ENCODE results near the gene CDT1. TPM values are rescaled to one million over a fixed set of nuclear protein-coding genes. Genes with fewer than 3 reads are reported as not detected.

The CDT1 gene
- polyA plus RNA-seq, 1 of the 3 experiments (the other 2 are of a cell fraction), result 6.1 TPM

DNA sequence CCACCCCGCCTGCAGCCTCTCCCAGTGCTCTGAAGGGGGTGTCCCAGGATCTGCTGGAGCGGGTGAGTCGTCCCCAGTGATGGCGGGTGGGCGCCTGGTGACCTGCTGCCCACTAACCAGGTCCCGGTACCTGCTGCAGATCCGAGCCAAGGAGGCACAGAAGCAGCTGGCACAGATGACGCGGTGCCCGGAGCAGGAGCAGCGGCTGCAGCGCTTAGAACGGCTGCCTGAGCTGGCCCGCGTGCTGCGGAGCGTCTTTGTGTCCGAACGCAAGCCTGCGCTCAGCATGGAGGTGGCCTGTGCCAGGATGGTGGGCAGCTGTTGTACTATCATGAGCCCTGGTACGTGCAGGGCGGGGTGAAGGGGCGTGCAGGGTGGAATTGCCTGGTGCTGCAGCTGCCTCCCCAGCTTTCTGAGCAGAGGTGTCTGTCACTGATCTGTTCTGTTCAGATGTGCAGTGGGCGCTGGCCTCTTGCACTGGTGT, 3.6 kb downstream of the CDT1 start:
- 100% methylated on average over 12 of the region's 24 CpGs for WGBS (ENCODE audit: low lambda C conversion rate)
- ChIA-PET CTCF (interaction anchor here (2.0 kb wide), 1 partner anchor 9 kb away, joined by 12 read pairs; no protein-coding TSS in a partner anchor), POLR2A (no interaction called here)
- H3F3A ChIP-seq (replicated peaks; ENCODE audit: insufficient read depth), result peaks cover 18% of the 10 kb centered on the region
- peaks cover 10 to 33% of the 10 kb centered on the region in 2 experiments; a peak in 2 of 4 replicates for H3K4me1 ChIP-seq (ENCODE audit: control insufficient read depth in 1 of 2, insufficient read depth in 2 of 2, low read depth in 1 of 2, low read length in 1 of 2)
- no peaks in the 10 kb centered on the region for H3K27me3 ChIP-seq (ENCODE audit: insufficient read depth)
- peaks cover 25% of the 10 kb centered on the region for H4K20me1 ChIP-seq (ENCODE audit: insufficient read depth)
- no peak for DNase-seq
- H3K9ac ChIP-seq, result no peak overlapping the region
- H3K27ac ChIP-seq (ENCODE audit: low read depth in 2 of 2, low read length in 1 of 2), result no peak overlapping the region
- no peak overlapping the region for H2AFZ ChIP-seq (ENCODE audit: low read depth)
- H3K36me3 ChIP-seq (replicated peaks in 1 of 2; ENCODE audit: control insufficient read depth in 1 of 2, insufficient read depth in 2 of 2, low read length in 1 of 2), result peaks cover 0 to 32% of the 10 kb centered on the region in 2 experiments
- H3K4me2 ChIP-seq, result no peak overlapping the region
- H3K9me2 ChIP-seq, result no peaks in the 10 kb centered on the region
- no peak overlapping the region for H3K4me3 ChIP-seq (ENCODE audit: low read depth in 2 of 2, low read length in 1 of 2)
- peaks cover 36% of the 10 kb centered on the region for H3K79me2 ChIP-seq (ENCODE audit: insufficient read depth)
- no peak for TF ChIP-seq TAF1 (IDR thresholded peaks at IDR 0.05; ENCODE audit: borderline replicate concordance, low read depth, low read length)
- TF ChIP-seq GABPA (IDR thresholded peaks at IDR 0.05; ENCODE audit: low read depth), result no peak
- no peak for TF ChIP-seq GATA2 (CRISPR knock-in tag; IDR thresholded peaks at IDR 0.05)
- H3K9me3 ChIP-seq, result no peaks in the 10 kb centered on the region

DNA sequence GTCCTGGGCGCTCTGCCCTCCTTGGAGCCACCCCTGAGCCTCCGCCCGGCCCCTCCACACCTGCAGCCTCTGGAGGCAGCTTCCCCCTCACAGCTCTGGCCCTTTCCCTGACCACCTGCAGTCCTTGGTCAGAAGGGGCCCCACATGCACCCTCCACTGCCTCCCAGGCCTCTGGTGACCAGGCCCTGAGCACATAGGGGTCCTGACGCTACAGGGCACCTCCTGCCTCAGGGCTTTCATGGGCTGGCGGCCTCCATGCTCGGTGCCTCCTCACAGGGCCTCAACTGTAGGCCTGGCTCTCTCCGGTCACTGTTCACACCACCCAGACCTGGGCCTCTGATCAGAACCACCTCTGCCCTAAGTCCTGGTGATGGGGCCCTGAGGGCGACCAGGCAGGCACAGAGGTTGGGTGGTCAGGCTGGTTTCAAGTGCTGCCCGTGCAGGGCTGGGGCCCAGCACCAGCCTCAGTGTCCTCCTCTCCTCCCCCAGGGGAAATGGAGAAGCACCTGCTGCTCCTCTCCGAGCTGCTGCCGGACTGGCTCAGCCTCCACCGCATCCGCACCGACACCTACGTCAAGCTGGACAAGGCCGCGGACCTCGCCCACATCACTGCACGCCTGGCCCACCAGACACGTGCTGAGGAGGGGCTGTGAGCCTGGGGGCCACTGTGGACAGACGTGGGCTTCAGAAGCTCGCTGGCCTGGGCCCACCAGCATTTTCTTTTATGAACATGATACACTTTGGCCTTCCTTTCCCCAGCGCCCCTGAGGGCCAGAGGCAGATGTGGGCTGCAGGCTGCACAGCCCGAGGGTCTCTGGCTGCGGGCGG, 4.3 kb downstream of the CDT1 start:
- CTCF ChIA-PET, result interaction anchor here (1.3 to 2.0 kb wide), 2 partner anchors 8 to 50 kb away, joined by 5 to 12 read pairs; partner anchors contain the start of genes GALNS and TRAPPC2L
- H3F3A ChIP-seq (replicated peaks; ENCODE audit: insufficient read depth), result peaks cover 23% of the 10 kb centered on the region
- no peaks in the 10 kb centered on the region for H3K9me3 ChIP-seq
- H4K20me1 ChIP-seq (ENCODE audit: insufficient read depth), result peaks cover 25% of the 10 kb centered on the region
- no peak for TF ChIP-seq MEF2A (IDR thresholded peaks at IDR 0.05; ENCODE audit: borderline replicate concordance, low read depth)
- no peak for TF ChIP-seq TCF12 (IDR thresholded peaks at IDR 0.05)
- TF ChIP-seq, protein P1, sequence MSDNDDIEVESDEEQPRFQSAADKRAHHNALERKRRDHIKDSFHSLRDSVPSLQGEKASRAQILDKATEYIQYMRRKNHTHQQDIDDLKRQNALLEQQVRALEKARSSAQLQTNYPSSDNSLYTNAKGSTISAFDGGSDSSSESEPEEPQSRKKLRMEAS (IDR thresholded peaks at IDR 0.05; ENCODE audit: low read depth), result no peak
- TF ChIP-seq TAF1 (IDR thresholded peaks at IDR 0.05; ENCODE audit: borderline replicate concordance, low read depth, low read length), result no peak
- no peak for TF ChIP-seq RXRA (IDR thresholded peaks at IDR 0.05; ENCODE audit: borderline replicate concordance, low read depth)
- TF ChIP-seq, protein P2, sequence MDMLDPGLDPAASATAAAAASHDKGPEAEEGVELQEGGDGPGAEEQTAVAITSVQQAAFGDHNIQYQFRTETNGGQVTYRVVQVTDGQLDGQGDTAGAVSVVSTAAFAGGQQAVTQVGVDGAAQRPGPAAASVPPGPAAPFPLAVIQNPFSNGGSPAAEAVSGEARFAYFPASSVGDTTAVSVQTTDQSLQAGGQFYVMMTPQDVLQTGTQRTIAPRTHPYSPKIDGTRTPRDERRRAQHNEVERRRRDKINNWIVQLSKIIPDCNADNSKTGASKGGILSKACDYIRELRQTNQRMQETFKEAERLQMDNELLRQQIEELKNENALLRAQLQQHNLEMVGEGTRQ (IDR thresholded peaks at IDR 0.05; ENCODE audit: borderline replicate concordance, low read depth, low read length), result no peak
- TF ChIP-seq JUND (IDR thresholded peaks at IDR 0.05), result no peak
- TF ChIP-seq EP300 (IDR thresholded peaks at IDR 0.05; ENCODE audit: borderline replicate concordance in 1 of 2, low read depth in 1 of 2, low read length in 1 of 2), result no peak
- no peak for TF ChIP-seq FOSL2 (IDR thresholded peaks at IDR 0.05; ENCODE audit: borderline replicate concordance, low read depth)
- TF ChIP-seq CHD2 (IDR thresholded peaks at IDR 0.05; ENCODE audit: low read length, partially characterized antibody), result no peak
- TF ChIP-seq, protein P3, sequence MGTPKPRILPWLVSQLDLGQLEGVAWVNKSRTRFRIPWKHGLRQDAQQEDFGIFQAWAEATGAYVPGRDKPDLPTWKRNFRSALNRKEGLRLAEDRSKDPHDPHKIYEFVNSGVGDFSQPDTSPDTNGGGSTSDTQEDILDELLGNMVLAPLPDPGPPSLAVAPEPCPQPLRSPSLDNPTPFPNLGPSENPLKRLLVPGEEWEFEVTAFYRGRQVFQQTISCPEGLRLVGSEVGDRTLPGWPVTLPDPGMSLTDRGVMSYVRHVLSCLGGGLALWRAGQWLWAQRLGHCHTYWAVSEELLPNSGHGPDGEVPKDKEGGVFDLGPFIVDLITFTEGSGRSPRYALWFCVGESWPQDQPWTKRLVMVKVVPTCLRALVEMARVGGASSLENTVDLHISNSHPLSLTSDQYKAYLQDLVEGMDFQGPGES (IDR thresholded peaks at IDR 0.05; ENCODE audit: low read depth, low read length), result no peak
- no peak for TF ChIP-seq RFX5 (IDR thresholded peaks at IDR 0.05; ENCODE audit: low read length)
- no peak for TF ChIP-seq GATA2 (CRISPR knock-in tag; IDR thresholded peaks at IDR 0.05)
- no peak for TF ChIP-seq YY1 (IDR thresholded peaks at IDR 0.05; ENCODE audit: low read depth)
- no peak for TF ChIP-seq TEAD4 (IDR thresholded peaks at IDR 0.05; ENCODE audit: borderline replicate concordance, insufficient read depth)
- no peak for TF ChIP-seq EZH2phosphoT487 (IDR thresholded peaks at IDR 0.05; ENCODE audit: borderline replicate concordance, low read depth)
- TF ChIP-seq MXI1 (IDR thresholded peaks at IDR 0.05; ENCODE audit: low read depth, low read length), result no peak
- no peak for TF ChIP-seq FOXM1 (IDR thresholded peaks at IDR 0.05; ENCODE audit: low read depth)
- TF ChIP-seq FOXJ3 (CRISPR knock-in tag; IDR thresholded peaks at IDR 0.05), result no peak
- H3K4me3 ChIP-seq (ENCODE audit: low read depth in 2 of 2, low read length in 1 of 2), result no peak overlapping the region
- no peak overlapping the region for H3K4me2 ChIP-seq
- no peak overlapping the region for H3K9ac ChIP-seq
- no peak overlapping the region for H3K27ac ChIP-seq (ENCODE audit: low read depth in 2 of 2, low read length in 1 of 2)
- POLR2A ChIA-PET, result no interaction called here
- peaks cover 32% of the 10 kb centered on the region for H3K79me2 ChIP-seq (ENCODE audit: insufficient read depth)
- peaks cover 0 to 32% of the 10 kb centered on the region in 2 experiments for H3K36me3 ChIP-seq (replicated peaks in 1 of 2; ENCODE audit: control insufficient read depth in 1 of 2, insufficient read depth in 2 of 2, low read length in 1 of 2)
- no peaks in the 10 kb centered on the region for H3K27me3 ChIP-seq (ENCODE audit: insufficient read depth)
- H2AFZ ChIP-seq (ENCODE audit: low read depth), result no peak overlapping the region
- peaks cover 10 to 34% of the 10 kb centered on the region in 2 experiments; a peak in 2 of 4 replicates for H3K4me1 ChIP-seq (ENCODE audit: control insufficient read depth in 1 of 2, insufficient read depth in 2 of 2, low read depth in 1 of 2, low read length in 1 of 2)
- no peak for DNase-seq
- no peaks in the 10 kb centered on the region for H3K9me2 ChIP-seq
- 94% methylated on average over 20 of the region's 26 CpGs for WGBS (ENCODE audit: low lambda C conversion rate)

Data from SK-N-SH (cell line).